Activated CD4-positive, alpha-beta T cell treated with anti-CD3 and anti-CD28 coated beads, Interleukin-2, amount 10 ng/mL, durations not matched to agents 24 days and 14 days (primary cell): Measurements from ENCODE around the gene DCX. TPM values are rescaled to one million over a fixed set of nuclear protein-coding genes. Genes with fewer than 3 reads are reported as not detected.
"Not testable (repeated sequence)": the region's sequence is repeated elsewhere in the genome, so short reads cannot be mapped to it uniquely, and the experiment has no call there.

ENCODE experiments used
- DNase-seq: peaks from one replicate; pipeline ENCODE4 v3.0.0; 2022
- H3K27ac Mint-ChIP-seq: one replicate; pipeline ENCODE4 v1.8.0; 2022; ENCODE audit warnings: mild to moderate bottlenecking, mixed read lengths
- H3K27me3 Mint-ChIP-seq: one replicate; pipeline ENCODE4 v1.8.0; 2022; ENCODE audit warnings: mixed read lengths
- H3K36me3 Mint-ChIP-seq: one replicate; pipeline ENCODE4 v1.8.0; 2022; ENCODE audit warnings: low read depth, mild to moderate bottlenecking, mixed read lengths
- H3K4me1 Mint-ChIP-seq: one replicate; pipeline ENCODE4 v1.8.0; 2021; ENCODE audit warnings: mixed read lengths
- H3K4me3 Mint-ChIP-seq: one replicate; pipeline ENCODE4 v1.8.0; 2022; ENCODE audit warnings: mild to moderate bottlenecking, moderate library complexity, mixed read lengths
- H3K9me3 Mint-ChIP-seq: one replicate; pipeline ENCODE4 v1.8.0; 2021; ENCODE audit warnings: mixed read lengths
- intact Hi-C: fragments of 100-400 bp; cut with micrococcal nuclease; formaldehyde crosslinking; loops from one replicate; pipeline ENCODE4 v1.15.1; 2023
- total RNA-seq: library from RNA; stranded (reverse); gene quantifications from 2 replicates; pipeline ENCODE4 v1.2.3, GENCODE V29; 2022

The DCX gene
- total RNA-seq, 1 donor from 2014 or later: not detected

GRCh38 chrX:111354496-111354895 lies 57.5 kb downstream of the DCX start:
- no peak for DNase-seq
- no peak overlapping the region for H3K27ac Mint-ChIP-seq
- intact Hi-C loops: no loop called here
- H3K4me3 Mint-ChIP-seq: no peak overlapping the region
- H3K36me3 Mint-ChIP-seq: no peaks in the 10 kb centered on the region
- no peaks in the 10 kb centered on the region for H3K4me1 Mint-ChIP-seq
- H3K27me3 Mint-ChIP-seq: no peaks in the 10 kb centered on the region
- no peaks in the 10 kb centered on the region for H3K9me3 Mint-ChIP-seq

- Mint-ChIP-seq H3K4me3 (no peak overlapping the region), H3K36me3 (no peaks in the 10 kb centered on the region)
- intact Hi-C loops: no loop called here
Measured at GRCh38 chrX:111353793-111354192, 58.2 kb downstream of the DCX start.

DNA sequence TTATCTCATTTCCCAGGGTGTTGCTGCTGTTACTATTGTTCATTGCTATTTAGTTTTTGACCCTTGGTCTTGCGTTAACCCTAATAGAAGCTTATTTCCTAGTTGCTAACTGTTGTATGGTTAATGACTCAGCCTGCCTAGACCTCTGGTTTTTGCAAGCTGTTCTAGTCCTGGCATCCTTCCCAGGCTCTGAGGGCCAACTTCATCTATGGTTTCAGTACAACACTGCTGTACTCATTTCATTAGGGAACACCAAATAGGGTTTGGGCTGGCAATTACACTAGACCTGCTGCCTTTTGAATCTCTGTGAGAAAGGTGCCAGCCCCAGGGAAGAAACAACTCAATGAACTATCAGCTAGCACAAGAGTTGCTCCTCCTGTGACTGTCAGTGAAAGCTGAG lies 59.6 kb downstream of the DCX start:
- Mint-ChIP-seq H3K4me3 (no peak overlapping the region), H3K27me3 (no peaks in the 10 kb centered on the region), H3K27ac (no peak overlapping the region), H3K9me3 (no peaks in the 10 kb centered on the region), H3K36me3 (no peaks in the 10 kb centered on the region), H3K4me1 (no peaks in the 10 kb centered on the region)
- DNase-seq: no peak
- intact Hi-C loops: no loop called here

More at GRCh38 chrX:111353793-111354192, 58.2 kb downstream of the DCX start:
- no peaks in the 10 kb centered on the region for H3K4me1 Mint-ChIP-seq
- no peak for DNase-seq
- no peaks in the 10 kb centered on the region for H3K9me3 Mint-ChIP-seq
- no peak overlapping the region for H3K27ac Mint-ChIP-seq
- H3K27me3 Mint-ChIP-seq: no peaks in the 10 kb centered on the region

- no peaks in the 10 kb centered on the region for H3K27me3 Mint-ChIP-seq
- no peaks in the 10 kb centered on the region for H3K4me1 Mint-ChIP-seq
- H3K9me3 Mint-ChIP-seq: no peaks in the 10 kb centered on the region
- H3K27ac Mint-ChIP-seq: no peak overlapping the region
- no peaks in the 10 kb centered on the region for H3K36me3 Mint-ChIP-seq
- DNase-seq: no peak
- H3K4me3 Mint-ChIP-seq: no peak overlapping the region
- intact Hi-C loops: no loop called here
Measured at GRCh38 chrX:111349934-111350333, 62.1 kb downstream of the DCX start.

- DNase-seq: no peak
- H3K4me1 Mint-ChIP-seq: no peaks in the 10 kb centered on the region
- intact Hi-C loops: no loop called here
- H3K4me3 Mint-ChIP-seq: no peak overlapping the region
- no peaks in the 10 kb centered on the region for H3K36me3 Mint-ChIP-seq
- no peak overlapping the region for H3K27ac Mint-ChIP-seq
- no peaks in the 10 kb centered on the region for H3K27me3 Mint-ChIP-seq
- H3K9me3 Mint-ChIP-seq: no peaks in the 10 kb centered on the region
Measured at GRCh38 chrX:111349101-111349500, 62.9 kb downstream of the DCX start.

DNA sequence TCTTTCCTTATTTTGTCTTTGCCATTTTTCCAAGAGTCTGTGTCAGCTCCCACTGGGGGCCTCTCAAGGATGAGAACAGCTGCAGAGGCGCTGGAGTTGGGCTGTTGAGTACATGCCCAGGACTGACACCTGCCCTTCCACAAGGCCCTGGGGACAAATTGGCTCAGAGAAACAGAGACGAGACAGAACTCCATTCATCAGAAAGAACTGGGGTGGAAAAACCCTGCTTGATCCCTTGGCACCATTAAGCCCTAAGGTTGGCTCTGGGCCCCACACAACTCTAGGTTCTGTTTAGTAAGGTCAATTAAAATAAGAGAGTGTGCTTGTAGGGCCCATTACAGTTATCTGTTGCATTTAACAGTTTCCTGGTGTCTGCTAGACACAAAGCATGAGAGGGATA lies 63.6 kb downstream of the DCX start:
- H3K27me3 Mint-ChIP-seq: no peaks in the 10 kb centered on the region
- intact Hi-C loops: no loop called here
- no peaks in the 10 kb centered on the region for H3K4me1 Mint-ChIP-seq
- H3K4me3 Mint-ChIP-seq: no peak overlapping the region
- DNase-seq: no peak
- H3K36me3 Mint-ChIP-seq: no peaks in the 10 kb centered on the region
- no peak overlapping the region for H3K27ac Mint-ChIP-seq
- no peaks in the 10 kb centered on the region for H3K9me3 Mint-ChIP-seq

GRCh38 chrX:111346150-111346549 lies 65.8 kb downstream of the DCX start:
- DNase-seq, H3K4me1 Mint-ChIP-seq, H3K27me3 Mint-ChIP-seq, H3K4me3 Mint-ChIP-seq, H3K9me3 Mint-ChIP-seq, intact Hi-C loops, H3K27ac Mint-ChIP-seq, H3K36me3 Mint-ChIP-seq: not testable (repeated sequence)

DNA sequence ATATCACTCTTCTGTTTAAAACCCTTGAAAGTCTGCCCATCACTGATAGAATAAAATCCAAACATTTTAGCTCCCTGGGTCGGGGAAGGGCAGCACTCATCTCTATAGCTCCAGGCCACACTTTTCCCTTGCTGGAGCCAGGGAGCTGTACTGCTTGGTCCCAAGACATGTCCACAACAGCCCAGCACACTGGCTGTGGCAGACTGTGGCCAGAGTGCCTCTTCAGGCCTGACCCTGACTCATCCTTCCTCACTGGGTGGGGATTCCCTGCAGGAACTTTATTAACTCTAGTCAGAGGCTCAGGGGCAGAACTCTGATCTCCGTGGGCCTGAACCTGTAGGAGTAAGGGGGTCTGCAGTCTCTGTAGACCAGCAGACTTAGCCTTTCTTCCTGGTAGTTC lies 71.9 kb downstream of the DCX start:
- no peak for DNase-seq
- Mint-ChIP-seq H3K4me3 (no peak overlapping the region), H3K27ac (no peak overlapping the region), H3K4me1 (no peaks in the 10 kb centered on the region), H3K27me3 (no peaks in the 10 kb centered on the region), H3K36me3 (no peaks in the 10 kb centered on the region), H3K9me3 (peaks cover 3% of the 10 kb centered on the region)
- intact Hi-C loops: no loop called here

- no peak for DNase-seq
- Mint-ChIP-seq H3K4me1 (no peaks in the 10 kb centered on the region), H3K9me3 (peaks cover 3% of the 10 kb centered on the region), H3K4me3 (no peak overlapping the region), H3K27me3 (no peaks in the 10 kb centered on the region), H3K36me3 (no peaks in the 10 kb centered on the region), H3K27ac (no peak overlapping the region)
- intact Hi-C loops: no loop called here
Measured at GRCh38 chrX:111339212-111339611, 72.8 kb downstream of the DCX start.

GRCh38 chrX:111338095-111338698 lies 73.8 kb downstream of the DCX start:
- no peaks in the 10 kb centered on the region for H3K4me1 Mint-ChIP-seq
- no peak for DNase-seq
- no peaks in the 10 kb centered on the region for H3K27me3 Mint-ChIP-seq
- H3K9me3 Mint-ChIP-seq: peaks cover 3% of the 10 kb centered on the region
- H3K27ac Mint-ChIP-seq: no peak overlapping the region
- H3K36me3 Mint-ChIP-seq: no peaks in the 10 kb centered on the region
- intact Hi-C loops: no loop called here
- no peak overlapping the region for H3K4me3 Mint-ChIP-seq

DNA sequence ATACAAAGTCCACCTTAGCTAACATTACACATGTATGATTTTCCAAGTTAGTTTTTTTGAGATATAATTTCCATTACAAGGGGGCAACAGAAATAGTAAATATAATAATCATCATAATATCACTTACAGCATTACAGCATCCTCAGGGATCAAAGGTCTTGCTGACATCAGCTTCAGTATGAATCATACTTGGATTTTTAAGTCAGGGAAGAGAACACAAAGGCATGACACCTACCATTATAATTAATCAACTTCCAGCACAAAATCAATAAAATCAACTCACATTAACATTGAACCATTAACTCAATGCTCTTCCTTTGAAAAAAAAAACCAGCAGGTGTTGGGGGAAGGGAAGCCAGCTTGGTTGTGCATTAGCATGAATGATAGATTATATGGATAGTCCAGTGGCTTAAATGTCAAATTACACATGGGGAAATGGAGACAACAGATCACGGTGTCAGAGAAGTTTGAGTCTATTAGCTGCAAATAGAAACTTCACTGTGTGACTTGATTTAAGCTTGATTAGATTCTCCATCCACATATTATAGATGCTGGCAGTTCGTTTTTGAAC lies 74.8 kb downstream of the DCX start:
- H3K27me3 Mint-ChIP-seq: no peaks in the 10 kb centered on the region
- H3K4me1 Mint-ChIP-seq: no peaks in the 10 kb centered on the region
- no peaks in the 10 kb centered on the region for H3K36me3 Mint-ChIP-seq
- no peak overlapping the region for H3K27ac Mint-ChIP-seq
- H3K4me3 Mint-ChIP-seq: no peak overlapping the region
- no peaks in the 10 kb centered on the region for H3K9me3 Mint-ChIP-seq
- intact Hi-C loops: no loop called here
- no peak for DNase-seq

- Mint-ChIP-seq H3K27me3 (no peaks in the 10 kb centered on the region), H3K36me3 (no peaks in the 10 kb centered on the region), H3K9me3 (no peaks in the 10 kb centered on the region), H3K4me3 (no peak overlapping the region), H3K4me1 (no peaks in the 10 kb centered on the region), H3K27ac (no peak overlapping the region)
- intact Hi-C loops: no loop called here
- no peak for DNase-seq
Measured at GRCh38 chrX:111336141-111336540, 75.9 kb downstream of the DCX start.

- Mint-ChIP-seq H3K27ac (no peak overlapping the region), H3K27me3 (no peaks in the 10 kb centered on the region), H3K4me3 (no peak overlapping the region), H3K36me3 (no peaks in the 10 kb centered on the region), H3K4me1 (no peaks in the 10 kb centered on the region), H3K9me3 (no peaks in the 10 kb centered on the region)
- intact Hi-C loops: no loop called here
- DNase-seq: no peak
Measured at GRCh38 chrX:111329370-111329769, 82.6 kb downstream of the DCX start.

DNA sequence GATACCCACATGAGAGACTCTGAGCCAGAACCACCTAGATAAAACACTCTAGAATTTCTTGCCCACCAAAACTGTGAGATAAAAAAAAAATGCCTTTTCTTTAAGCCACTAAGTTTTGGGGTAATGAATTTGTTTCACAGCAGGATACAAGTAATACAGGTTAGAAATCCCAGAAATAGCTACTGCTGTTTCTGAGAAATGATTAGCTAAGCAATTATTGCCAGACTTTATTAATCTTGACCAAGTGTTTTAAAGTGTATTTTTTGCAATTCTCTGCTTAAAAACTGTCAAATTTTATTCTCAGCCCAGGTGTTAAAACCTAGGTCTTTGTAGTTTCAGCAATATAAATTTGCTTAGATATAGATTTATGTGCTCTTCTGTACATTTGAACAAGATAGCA lies 83.1 kb downstream of the DCX start:
- intact Hi-C loops: no loop called here
- no peaks in the 10 kb centered on the region for H3K27me3 Mint-ChIP-seq
- no peak overlapping the region for H3K4me3 Mint-ChIP-seq
- no peak overlapping the region for H3K27ac Mint-ChIP-seq
- H3K36me3 Mint-ChIP-seq: no peaks in the 10 kb centered on the region
- H3K9me3 Mint-ChIP-seq: no peaks in the 10 kb centered on the region
- H3K4me1 Mint-ChIP-seq: no peaks in the 10 kb centered on the region
- DNase-seq: no peak

GRCh38 chrX:111322231-111322855 lies 89.6 kb downstream of the DCX start:
- Mint-ChIP-seq H3K27me3 (no peaks in the 10 kb centered on the region), H3K36me3 (no peaks in the 10 kb centered on the region), H3K4me1 (no peaks in the 10 kb centered on the region), H3K4me3 (no peak overlapping the region), H3K27ac (no peak overlapping the region), H3K9me3 (no peaks in the 10 kb centered on the region)
- intact Hi-C loops: no loop called here
- no peak for DNase-seq
